HS-27A (cell line): ENCODE measurements around the gene SLC1A4.
"Not testable (repeated sequence)": the region's sequence is repeated elsewhere in the genome, so short reads cannot be mapped to it uniquely, and the experiment has no call there.

Experiments used
- DNase-seq: peaks from one replicate; pipeline ENCODE4 v3.0.0-alpha.2; 2012; ENCODE audit warnings: low read depth, missing footprints

SLC1A4 gene

GRCh38 chr2:64989126-64989981, at the start of gene SLC1A4:
TSS of gene SLC1A4 (plus strand) at chr2:64989399. CDS start at chr2:64989644, 245 bp downstream.
- DNase-seq, result peak; percentile 49

DNA sequence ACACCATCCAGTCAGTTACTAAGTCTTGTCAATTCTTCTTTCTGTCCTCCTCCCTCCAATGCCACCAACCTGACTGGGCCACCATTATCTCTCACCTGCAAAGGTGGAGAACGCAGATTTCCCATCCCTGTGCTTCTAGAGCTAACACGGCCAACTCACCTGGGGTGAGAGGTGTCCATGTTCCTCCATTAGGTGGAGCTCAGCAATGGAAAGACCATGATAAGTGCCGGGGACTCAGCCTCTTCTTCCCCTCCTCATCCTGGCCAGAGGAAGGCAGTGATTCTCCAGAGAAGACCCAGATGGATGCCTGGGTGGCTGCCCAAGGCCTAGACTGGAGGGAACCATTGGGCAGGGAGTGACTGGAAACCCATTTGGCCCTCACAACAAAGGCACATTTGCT, 48.1 kb upstream of the SLC1A4 start:
- DNase-seq, result no peak

DNA sequence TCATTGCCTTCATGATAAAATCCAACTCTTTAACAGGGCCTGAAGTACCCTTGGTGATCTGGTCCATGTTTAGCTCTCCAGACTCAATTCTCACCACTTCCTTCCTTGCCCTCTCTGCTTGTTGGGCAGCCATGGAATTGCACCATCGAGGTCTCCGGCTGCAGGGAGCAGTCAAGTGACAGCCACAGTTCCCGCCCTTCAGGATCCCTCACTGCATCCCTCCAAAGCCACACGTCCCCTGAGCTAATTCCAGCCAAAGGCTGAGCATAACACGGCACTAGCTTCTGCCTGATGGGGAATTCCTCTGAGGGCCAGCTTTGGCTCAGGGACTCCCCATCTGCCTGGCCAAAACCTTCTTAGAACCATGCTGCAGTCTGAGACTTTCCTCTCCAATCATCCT, 47.4 kb upstream of the SLC1A4 start:
- DNase-seq, result no peak

DNA sequence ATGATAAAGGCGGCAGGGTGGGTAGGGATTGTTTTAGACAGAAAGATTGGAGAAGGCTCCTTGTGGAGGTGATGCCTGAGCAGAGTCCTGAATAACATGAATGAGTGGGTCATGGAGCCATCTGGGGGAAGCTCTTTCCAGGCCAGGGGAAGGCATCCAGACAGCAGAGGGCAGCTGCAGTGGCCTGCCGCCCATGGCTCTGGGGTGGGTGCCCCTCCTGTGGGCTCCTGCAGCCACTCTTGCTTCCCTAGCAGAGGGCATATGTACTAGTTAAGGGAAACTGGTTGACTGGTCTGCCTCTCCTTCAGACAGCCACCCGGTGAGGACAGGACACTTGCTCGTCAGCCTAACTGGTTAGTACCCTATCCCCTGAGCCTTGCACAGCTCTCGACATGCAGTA, 46.5 kb upstream of the SLC1A4 start:
- DNase-seq, result no peak

DNA sequence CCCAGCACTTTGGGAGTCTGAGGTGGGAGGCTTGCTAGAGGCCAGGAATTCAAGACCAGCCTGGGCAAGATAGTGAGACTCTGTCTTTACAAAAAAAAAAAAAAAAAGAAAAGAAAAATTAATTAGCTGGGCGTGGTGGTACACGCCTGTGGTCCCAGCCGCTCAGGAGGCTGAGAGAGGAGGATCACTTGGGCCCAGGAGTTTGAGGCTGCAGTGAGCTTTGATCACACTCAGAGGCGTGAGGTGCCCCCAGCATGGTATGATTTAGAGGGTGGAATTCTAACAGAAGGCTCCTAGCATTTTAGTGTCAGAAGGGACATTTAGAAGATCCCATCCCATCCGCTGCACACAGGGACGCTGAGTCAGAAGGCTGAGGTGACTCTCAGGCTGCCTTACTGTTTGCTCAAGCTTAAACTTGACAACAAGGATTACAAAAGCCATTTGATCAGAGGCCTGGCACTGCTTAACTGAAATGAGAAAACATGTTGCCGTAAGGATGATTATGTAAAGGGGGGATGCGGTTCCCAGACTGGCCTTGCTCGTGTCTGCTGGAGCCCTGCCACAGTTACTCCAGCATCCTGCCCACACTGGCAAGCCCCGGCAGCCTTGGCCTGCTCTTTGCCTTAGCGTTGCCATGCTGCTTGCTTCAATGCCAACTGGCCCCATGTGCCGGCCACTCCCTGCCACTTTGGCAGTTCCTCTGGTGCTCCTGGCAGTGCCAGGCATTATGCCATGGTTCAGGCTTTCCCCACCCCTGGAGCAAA, 45.6 kb upstream of the SLC1A4 start:
- DNase-seq, result no peak

GRCh38 chr2:64944484-64944883, 44.7 kb upstream of the SLC1A4 start:
- no peak for DNase-seq

DNA sequence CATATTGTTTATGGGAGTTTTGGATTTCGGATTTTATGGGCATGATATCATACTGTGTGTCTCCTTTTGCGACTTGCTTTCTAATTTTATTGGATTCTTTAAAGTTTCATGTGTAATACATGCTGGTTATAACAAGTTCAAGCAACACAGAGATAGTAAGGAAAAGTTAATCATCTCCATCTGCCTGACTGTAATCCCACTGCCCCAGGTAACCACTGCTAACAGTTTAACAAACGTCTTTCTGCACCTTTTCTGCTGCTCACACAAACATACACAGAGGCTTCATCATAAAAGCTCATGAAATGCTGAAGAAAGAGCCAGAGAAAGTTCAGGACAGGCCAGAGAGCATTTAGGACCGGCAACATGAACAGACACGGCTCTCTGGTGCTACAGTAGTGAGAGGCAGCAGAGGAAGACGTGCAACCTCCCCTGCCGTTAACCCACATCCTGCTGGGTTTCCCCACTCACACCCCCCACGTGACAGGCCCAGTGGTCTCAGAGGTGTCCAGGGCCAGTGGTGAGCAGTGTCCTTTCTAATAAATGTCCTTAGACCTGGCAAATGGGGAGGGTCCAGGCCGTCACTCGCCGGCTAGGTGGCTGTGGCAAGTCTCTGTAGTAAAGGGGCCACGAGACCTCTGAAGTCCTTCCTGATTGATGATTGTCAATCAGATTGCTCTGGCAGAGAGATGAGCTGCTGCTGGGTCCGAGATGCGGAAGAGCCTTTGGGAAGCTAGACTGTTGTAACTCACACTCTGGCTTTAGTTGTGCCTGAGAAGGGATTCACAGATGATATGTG, 43.0 kb upstream of the SLC1A4 start:
- no peak for DNase-seq

DNA sequence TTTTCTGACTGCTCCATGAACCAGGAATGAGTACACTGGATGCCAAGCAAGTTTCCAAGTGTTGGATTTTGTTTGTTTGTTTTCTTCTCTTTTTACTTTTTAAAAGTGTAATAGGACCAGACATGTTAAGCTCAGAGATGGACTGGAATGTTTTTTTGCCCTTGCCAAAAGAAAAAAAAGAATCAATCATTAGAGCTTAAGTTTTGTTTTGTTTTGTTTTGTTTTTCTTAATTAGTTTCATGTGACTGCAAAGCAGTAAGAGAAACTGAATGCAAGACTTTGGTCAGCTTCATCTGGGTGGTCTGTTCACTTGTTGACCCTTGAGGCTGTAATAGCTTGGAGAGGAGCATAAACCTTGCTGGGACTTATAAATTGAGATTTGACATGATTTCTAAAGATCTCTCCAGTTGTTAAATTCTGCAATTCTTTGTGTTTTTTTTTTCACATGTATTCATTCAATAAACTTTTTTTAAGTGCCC, 42.4 kb upstream of the SLC1A4 start:
- no peak for DNase-seq

DNA sequence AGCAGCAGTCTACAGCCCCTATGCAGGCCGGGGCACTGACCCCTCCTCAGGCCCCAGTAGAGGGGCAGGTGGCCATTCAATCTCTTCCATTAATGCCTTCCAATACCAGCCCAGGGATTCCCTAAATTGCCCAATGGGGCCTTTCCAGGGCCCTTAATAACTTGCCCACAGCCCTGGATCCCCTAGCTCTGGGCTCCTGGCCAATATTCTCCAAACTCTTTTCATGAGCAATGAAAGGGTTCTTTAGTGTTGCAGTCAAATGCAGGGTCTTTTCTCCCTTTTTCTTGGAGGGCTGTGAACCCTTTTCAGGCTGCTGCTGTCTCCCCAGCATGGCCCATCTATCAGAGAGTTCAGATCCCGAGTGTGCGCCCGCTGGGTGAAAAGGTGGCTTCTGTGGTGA, 41.3 kb upstream of the SLC1A4 start:
- DNase-seq, result no peak

DNA sequence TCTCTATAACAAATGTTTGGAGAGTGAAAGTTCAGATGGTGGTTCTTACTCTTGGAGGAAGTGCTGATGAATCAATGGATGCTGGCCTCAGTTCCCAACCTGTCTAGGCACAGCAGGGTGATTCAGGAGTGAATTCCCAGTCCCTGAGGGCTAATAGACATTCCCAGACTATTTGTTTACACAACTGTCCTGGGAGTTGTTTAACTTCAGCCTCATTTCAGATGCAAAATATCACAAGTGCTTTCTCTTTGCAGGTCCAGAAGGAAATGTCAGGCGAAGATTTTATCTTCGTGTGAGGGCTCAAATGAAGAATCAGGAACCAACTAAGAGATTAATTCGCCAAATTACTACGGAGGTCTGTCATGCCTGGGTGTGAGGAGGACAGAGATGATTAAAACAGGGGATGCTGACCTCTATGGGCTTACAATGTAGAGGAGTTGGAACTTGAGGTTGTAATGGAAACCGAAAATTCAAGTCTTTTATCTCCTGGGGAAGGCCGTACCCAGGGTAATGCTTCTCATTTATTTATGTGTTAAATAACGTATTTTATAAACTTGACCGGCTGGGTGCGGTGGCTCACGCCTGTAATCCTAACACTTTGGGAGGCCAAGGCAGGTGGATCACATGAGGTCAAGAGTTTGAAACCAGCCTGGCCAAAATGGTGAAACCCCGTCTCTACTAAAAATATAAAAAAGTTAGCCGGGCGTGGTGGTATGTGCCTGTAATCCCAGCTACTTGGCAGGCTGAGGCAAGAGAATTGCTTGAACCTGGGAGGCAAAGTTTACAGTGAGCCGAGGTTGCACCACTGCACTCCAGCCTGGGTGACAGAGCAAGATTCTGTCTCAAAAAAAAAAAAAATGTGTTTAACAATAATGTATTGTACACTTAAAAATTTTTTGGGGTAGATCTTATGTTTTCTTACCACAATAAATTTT, 38.7 kb upstream of the SLC1A4 start:
- no peak for DNase-seq

DNA sequence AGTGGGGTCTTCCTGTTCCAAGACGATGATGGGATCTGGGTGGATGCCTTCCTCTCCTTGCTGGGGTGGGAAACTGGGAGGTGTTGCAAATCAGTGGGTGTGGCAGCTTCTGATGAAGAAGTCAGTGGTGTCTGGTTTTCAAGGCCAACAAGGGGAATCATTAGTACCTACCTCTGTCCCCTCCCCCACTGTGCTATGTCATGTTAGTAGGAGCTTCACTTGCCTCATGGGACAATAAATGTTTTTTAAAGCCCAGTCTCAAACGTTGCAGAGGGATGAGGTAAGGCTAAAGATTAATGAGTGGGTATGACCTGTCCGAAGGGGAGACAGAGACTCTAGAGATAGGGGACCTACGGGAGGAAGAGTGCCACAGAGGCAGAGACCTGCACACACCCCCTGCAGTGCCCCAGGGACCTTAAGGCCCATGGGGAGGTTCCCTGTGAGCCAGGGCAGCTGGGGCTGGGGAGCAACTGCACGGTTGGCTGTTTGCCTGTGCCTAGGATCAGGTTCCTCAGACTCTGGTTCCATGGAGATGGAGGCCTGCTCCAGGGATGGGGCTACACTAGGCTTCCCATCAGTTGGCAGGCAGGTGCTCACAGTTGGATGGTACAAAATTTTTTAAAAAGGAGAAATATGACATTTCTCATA, 37.8 kb upstream of the SLC1A4 start:
- no peak for DNase-seq

- DNase-seq, result no peak
These were observed 37.1 kb upstream of the SLC1A4 start for GRCh38 chr2:64952096-64952495.

GRCh38 chr2:64952511-64953482, 36.4 kb upstream of the SLC1A4 start:
- peak; percentile 17 for DNase-seq

DNA sequence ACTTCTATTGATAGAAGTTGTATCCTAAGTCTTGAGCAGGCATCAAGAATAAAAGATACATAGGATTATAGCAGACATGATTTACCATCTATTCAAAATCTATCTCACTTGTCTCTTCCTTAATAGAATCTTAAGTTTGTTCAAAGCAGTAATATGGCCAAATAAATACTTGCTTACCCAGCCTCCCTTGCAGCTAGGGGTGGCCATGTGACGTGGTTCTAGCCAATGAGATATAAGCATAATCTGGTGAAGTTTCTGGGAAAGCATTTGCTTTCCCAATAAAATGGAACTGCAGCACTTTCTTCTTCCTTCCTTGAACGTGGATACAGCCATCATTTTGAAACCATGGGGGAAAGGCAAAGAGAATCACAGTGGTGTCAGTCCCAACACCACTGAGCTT, 33.7 kb upstream of the SLC1A4 start:
- DNase-seq, result no peak

- DNase-seq, result no peak
These were observed 31.9 kb upstream of the SLC1A4 start for GRCh38 chr2:64957109-64957903.

DNA sequence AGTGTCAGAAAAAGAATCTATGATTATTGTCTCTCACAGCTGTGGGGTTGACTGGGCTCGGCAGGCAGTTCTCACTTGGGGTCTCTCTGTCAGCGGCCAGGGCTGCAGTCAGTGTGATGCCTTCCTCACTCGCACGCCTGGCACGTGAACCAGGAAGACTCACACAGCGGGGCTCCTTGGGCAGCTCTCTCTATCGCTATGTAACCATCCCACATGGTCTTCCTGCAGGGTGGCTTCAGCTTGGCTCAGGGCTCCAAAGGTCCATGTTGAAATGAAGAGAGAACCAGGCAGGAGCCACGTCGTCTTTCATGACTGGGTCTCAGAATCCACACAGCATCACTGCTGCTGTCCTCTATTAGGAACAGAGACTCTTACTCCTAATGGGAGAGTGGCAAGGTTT, 30.6 kb upstream of the SLC1A4 start:
- DNase-seq, result no peak

- no peak for DNase-seq
These were observed 28.4 kb upstream of the SLC1A4 start for GRCh38 chr2:64960819-64961218.

GRCh38 chr2:64963138-64963537, 26.1 kb upstream of the SLC1A4 start:
- not testable (repeated sequence) for DNase-seq

DNA sequence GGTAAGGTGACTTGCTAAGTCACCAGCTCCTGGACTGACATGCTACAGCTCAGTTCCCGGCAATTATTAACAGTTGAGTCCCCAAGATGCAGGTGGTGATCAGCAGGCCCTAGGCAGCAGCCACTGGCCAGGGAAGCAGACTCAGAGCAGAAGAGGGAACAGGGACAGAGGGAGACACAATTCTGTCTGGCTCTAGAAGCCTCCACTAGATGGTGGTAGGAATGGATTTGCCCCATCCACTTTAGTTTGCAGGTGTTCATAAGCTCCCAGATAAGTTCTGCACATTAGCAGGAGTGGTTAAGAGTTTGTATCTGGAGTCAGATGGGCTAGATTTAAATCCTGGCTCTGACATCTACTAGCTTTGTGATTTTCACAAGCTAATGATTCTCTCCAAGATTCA, 25.5 kb upstream of the SLC1A4 start:
- DNase-seq, result no peak
